Ishikawa (cell line): Measurements from ENCODE around the gene ABHD2.

ENCODE experiments used
- CEBPB ChIP-seq: IDR thresholded peaks from 2 replicates; pipeline ENCODE4 v1.6.1; 2012
- CREB1 ChIP-seq: IDR thresholded peaks from 2 replicates; pipeline ENCODE4 v1.6.1; 2012; ENCODE audit warnings: low read depth
- EGR1 ChIP-seq: IDR thresholded peaks from 2 replicates; pipeline ENCODE4 v1.6.1; 2012
- EP300 ChIP-seq: IDR thresholded peaks from 2 replicates; pipeline ENCODE4 v1.6.1; 2012; ENCODE audit warnings: borderline replicate concordance
- FOXM1 ChIP-seq: IDR thresholded peaks from 2 replicates; pipeline ENCODE4 v1.6.1; 2012; ENCODE audit warnings: low read depth, borderline replicate concordance
- NFIC ChIP-seq: IDR thresholded peaks from 2 replicates; pipeline ENCODE4 v1.6.1; 2012
- RAD21 ChIP-seq: IDR thresholded peaks from 2 replicates; pipeline ENCODE4 v1.6.1; 2012; ENCODE audit warnings: low read depth
- TAF1 ChIP-seq: IDR thresholded peaks from 2 replicates; pipeline ENCODE4 v1.6.1; 2012; ENCODE audit warnings: low read depth, mild to moderate bottlenecking
- TCF12 ChIP-seq: IDR thresholded peaks from 2 replicates; pipeline ENCODE4 v1.6.1; 2012; ENCODE audit warnings: low read depth
- TEAD4 ChIP-seq: IDR thresholded peaks from 2 replicates; pipeline ENCODE4 v1.6.1; 2012
- YY1 ChIP-seq: IDR thresholded peaks from 2 replicates; pipeline ENCODE4 v1.6.1; 2012; ENCODE audit warnings: low read depth
- ZBTB7A ChIP-seq: IDR thresholded peaks from 2 replicates; pipeline ENCODE4 v1.6.1; 2012; ENCODE audit warnings: low read depth
- TF ChIP-seq, protein P1 (sequence below): IDR thresholded peaks from 2 replicates; pipeline ENCODE4 v1.6.1; 2012
- TF ChIP-seq, protein P2 (sequence below): IDR thresholded peaks from 2 replicates; pipeline ENCODE4 v1.6.1; 2012
- TF ChIP-seq, protein P3 (sequence below): IDR thresholded peaks from 2 replicates; pipeline ENCODE4 v1.6.1; 2012; ENCODE audit warnings: low read depth, mild to moderate bottlenecking

ABHD2 gene

DNA sequence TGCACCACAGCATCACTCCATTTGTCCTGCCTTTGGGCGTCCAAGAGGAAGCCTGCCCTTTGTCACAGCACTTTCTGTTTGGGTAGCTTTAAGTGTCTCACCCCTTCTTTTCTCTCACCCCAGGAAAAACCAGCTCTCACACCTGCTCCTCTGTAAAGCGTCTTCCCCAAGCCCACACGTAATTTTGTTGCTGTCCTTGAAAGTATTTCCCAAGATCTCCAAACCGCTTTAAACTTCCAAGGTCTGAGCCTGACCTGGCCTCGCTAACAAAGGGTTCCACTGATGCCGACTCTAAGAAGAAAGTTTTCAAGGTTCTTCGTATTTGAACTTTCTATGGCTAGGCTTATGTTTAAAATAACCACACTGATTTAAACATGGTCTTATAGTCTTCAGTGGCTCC, 5.3 kb downstream of the ABHD2 start:
- TF ChIP-seq, protein P1, sequence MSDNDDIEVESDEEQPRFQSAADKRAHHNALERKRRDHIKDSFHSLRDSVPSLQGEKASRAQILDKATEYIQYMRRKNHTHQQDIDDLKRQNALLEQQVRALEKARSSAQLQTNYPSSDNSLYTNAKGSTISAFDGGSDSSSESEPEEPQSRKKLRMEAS: no peak
- no peak for TF ChIP-seq ZBTB7A
- TF ChIP-seq EP300: no peak
- no peak for TF ChIP-seq TAF1
- TF ChIP-seq, protein P2, sequence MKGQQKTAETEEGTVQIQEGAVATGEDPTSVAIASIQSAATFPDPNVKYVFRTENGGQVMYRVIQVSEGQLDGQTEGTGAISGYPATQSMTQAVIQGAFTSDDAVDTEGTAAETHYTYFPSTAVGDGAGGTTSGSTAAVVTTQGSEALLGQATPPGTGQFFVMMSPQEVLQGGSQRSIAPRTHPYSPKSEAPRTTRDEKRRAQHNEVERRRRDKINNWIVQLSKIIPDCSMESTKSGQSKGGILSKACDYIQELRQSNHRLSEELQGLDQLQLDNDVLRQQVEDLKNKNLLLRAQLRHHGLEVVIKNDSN: no peak

DNA sequence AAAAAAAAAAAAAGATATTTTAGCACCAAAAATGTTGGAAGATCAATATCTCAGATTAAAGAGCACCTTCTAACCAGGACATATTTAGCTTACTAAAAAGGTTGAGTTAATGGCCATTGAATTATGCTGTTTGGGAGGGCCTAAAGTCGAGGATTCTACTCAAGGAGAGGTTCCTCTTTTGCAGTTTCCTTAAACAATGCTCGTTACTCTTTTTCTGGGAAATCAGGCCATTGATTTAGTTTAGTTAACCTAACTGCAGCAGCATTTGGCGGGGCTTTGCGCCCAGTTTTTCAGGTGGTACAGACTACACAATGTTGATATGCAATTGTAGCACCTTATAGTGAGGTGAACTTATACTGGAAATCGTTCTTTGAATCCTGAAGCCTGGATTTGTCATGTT, 6.8 kb downstream of the ABHD2 start:
- TF ChIP-seq ZBTB7A (no peak), TEAD4 (no peak), FOXM1 (no peak), NFIC (no peak), CEBPB (no peak), TCF12 (no peak), EP300 (no peak), CREB1 (no peak), YY1 (no peak)
- TF ChIP-seq, protein P3, sequence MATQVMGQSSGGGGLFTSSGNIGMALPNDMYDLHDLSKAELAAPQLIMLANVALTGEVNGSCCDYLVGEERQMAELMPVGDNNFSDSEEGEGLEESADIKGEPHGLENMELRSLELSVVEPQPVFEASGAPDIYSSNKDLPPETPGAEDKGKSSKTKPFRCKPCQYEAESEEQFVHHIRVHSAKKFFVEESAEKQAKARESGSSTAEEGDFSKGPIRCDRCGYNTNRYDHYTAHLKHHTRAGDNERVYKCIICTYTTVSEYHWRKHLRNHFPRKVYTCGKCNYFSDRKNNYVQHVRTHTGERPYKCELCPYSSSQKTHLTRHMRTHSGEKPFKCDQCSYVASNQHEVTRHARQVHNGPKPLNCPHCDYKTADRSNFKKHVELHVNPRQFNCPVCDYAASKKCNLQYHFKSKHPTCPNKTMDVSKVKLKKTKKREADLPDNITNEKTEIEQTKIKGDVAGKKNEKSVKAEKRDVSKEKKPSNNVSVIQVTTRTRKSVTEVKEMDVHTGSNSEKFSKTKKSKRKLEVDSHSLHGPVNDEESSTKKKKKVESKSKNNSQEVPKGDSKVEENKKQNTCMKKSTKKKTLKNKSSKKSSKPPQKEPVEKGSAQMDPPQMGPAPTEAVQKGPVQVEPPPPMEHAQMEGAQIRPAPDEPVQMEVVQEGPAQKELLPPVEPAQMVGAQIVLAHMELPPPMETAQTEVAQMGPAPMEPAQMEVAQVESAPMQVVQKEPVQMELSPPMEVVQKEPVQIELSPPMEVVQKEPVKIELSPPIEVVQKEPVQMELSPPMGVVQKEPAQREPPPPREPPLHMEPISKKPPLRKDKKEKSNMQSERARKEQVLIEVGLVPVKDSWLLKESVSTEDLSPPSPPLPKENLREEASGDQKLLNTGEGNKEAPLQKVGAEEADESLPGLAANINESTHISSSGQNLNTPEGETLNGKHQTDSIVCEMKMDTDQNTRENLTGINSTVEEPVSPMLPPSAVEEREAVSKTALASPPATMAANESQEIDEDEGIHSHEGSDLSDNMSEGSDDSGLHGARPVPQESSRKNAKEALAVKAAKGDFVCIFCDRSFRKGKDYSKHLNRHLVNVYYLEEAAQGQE: no peak
- TF ChIP-seq, protein P1: no peak

DNA sequence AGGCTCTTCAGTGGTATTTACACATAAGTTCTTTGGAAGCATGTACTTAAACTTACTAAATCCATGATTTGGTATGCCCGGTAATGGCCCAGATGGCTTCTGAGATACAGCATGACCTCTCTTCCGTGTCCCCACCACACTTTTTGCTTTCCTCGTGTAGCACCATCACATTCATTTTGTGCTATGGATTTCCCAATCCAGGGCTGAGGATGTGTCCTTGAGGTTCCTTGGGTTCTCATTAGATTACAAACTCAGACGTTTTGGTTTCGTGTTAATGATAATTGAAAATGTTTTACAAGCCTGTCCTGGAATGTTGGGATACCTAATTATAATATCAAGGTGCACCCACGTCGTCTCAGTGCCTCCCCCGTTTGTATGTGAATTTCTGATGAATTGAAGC, 7.3 kb downstream of the ABHD2 start:
- no peak for TF ChIP-seq TAF1
- no peak for TF ChIP-seq YY1
- TF ChIP-seq RAD21: no peak
- TF ChIP-seq, protein P3: no peak
- TF ChIP-seq TCF12: no peak
- TF ChIP-seq, protein P1: no peak
- TF ChIP-seq NFIC: no peak
- TF ChIP-seq FOXM1: no peak
- TF ChIP-seq EGR1: no peak
- no peak for TF ChIP-seq CEBPB
- TF ChIP-seq, protein P2: no peak

DNA sequence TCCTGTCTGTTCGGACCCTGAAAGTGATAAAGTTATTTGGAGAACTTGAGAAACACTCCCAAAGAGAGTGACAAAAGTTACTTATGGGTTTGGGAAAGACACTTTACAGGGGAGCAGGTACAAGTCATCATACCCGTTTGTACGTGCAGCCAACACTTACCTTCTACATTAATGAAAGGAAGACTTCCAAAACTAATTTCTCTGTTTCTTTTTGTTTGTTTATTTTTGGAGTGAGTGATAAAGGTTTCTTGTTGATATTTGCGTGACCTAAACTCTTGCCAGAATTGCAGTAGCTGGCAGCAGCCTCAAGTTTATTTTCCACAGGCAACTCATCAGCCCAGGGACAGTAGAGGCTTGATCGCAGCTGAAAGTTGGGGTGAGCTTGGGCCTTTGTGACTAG, 8.4 kb downstream of the ABHD2 start:
- TF ChIP-seq YY1 (no peak), RAD21 (no peak), EGR1 (no peak)

DNA sequence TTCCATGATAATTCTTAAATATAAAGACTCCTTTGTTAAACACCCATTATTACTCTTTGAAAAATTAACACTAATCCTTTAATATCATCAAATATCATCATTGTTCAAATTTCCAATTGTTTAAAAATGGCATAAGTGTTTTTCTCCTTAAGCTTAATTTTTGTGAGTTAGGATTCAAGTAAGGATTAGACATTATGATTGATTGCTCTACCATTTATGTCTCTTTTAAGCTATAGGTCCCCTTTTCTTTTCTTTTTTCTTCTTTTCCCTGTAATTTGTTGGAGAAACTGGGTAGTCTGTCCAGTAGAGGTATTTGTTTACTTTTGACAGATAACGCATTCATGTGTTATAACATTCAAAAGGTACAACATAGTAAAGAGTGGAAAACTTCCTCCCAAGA, 9.1 kb downstream of the ABHD2 start:
- TF ChIP-seq EGR1 (no peak), CREB1 (no peak), NFIC (no peak), YY1 (no peak), TCF12 (no peak), FOXM1 (no peak), TEAD4 (no peak), RAD21 (no peak), EP300 (no peak)
- TF ChIP-seq, protein P1: no peak
- TF ChIP-seq, protein P3: no peak
